Neural cell (in vitro differentiated cells): ENCODE data around the gene GBP2.

Source experiments
- CTCF ChIP-seq: fragments of 450-650 bp; IDR thresholded peaks from 2 replicates; pipeline ENCODE4 v1.5.1; 2014; ENCODE audit warnings: antibody characterized with exemption, mild to moderate bottlenecking, moderate library complexity; ENCODE audit not compliant: poor library complexity, severe bottlenecking
- EP300 ChIP-seq: fragments of 450-650 bp; conservative IDR thresholded peaks from 2 replicates; pipeline ENCODE4 v1.6.1; 2014; ENCODE audit warnings: antibody characterized with exemption, mild to moderate bottlenecking, moderate library complexity; ENCODE audit not compliant: poor library complexity, severe bottlenecking
- EZH2 ChIP-seq: fragments of 200-600, 300-800 bp; shearing (Covaris generic), sonication (generic); IDR thresholded peaks from 2 replicates; pipeline ENCODE4 v1.6.1; 2014; ENCODE audit warnings: antibody characterized with exemption, low read length, borderline replicate concordance, mild to moderate bottlenecking; ENCODE audit not compliant: insufficient read depth, poor library complexity, severe bottlenecking
- MXI1 ChIP-seq: fragments of 450-650 bp; conservative IDR thresholded peaks from 2 replicates; pipeline ENCODE4 v1.6.1; 2014; ENCODE audit warnings: antibody characterized with exemption, mild to moderate bottlenecking; ENCODE audit not compliant: poor library complexity, severe bottlenecking
- POLR2AphosphoS5 ChIP-seq: IDR thresholded peaks from 2 replicates; pipeline ENCODE4 v1.6.1; 2012
- RAD21 ChIP-seq: fragments of 450-650 bp; conservative IDR thresholded peaks from 2 replicates; pipeline ENCODE4 v1.6.1; 2014; ENCODE audit warnings: antibody characterized with exemption, mild to moderate bottlenecking, moderate library complexity
- REST ChIP-seq: IDR thresholded peaks from 2 replicates; pipeline ENCODE4 v1.6.1; 2012; ENCODE audit warnings: borderline replicate concordance
- TAF1 ChIP-seq: IDR thresholded peaks from 2 replicates; pipeline ENCODE4 v1.6.1; 2012; ENCODE audit warnings: low read depth

- TF ChIP-seq POLR2AphosphoS5 = no peak
- no peak for TF ChIP-seq CTCF
- no peak for TF ChIP-seq EP300
- no peak for TF ChIP-seq TAF1
- no peak for TF ChIP-seq EZH2
- no peak for TF ChIP-seq REST
- TF ChIP-seq MXI1 = no peak
- no peak for TF ChIP-seq RAD21
Observed at GRCh38 chr1:89065079-89065868, 60.6 kb downstream of the GBP2 start, which contains the start of gene GBP1.
